Activated naive CD8-positive, alpha-beta T cell treated with anti-CD3 and anti-CD28 coated beads, Interleukin-2, amount 50 U/mL, for 16 hours (primary cell): ENCODE measurements around the gene BLNK.
"Not testable (repeated sequence)": the region's sequence is repeated elsewhere in the genome, so short reads cannot be mapped to it uniquely, and the experiment has no call there.

Source experiments
- DNase-seq: peaks from one replicate; pipeline ENCODE4 v3.0.0-alpha.2; 2020; ENCODE audit warnings: low read depth, low spot score

Gene BLNK

DNA sequence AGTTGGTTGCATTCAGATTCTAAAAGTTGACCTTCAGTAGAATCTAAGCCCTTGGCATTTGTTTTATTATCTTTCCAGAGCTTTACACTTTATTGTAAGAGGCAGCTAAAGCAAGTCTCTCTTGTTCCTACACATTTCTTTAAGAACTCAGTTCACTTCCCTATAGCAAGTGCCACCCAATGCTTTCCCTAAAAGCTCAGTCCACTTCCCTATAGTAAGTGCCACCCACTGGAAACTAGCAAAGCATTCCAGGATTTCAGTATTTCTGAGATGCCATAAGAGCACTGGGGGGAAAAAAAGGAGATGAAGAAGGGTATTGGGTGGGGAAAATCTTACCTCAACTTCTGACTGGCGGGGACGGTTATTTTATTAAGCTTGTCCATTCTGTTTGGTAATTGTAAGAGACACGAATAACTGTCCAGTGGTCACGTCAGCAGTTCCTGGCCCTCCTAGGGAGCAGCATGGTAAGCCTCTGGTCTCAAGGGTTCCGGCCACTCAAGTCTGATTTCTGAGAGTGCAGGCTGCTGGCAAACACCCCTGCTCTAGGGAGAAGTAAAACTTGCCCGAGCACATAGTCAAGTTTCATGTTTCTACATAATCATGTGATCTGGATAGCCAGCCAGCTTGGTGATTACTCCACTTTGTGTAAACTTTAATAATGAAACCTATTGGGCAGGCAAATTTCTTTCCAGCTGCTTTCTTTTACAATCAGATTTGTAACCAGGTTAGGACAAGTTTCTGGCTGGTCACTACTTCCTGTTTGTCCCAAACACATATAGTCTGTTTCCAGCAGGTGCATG lies at the start of gene BLNK:
BLNK (minus strand) TSS at position 554 of the 800 bp plus-strand sequence; CDS start at position 383, 171 bp downstream.
- no peak for DNase-seq

DNA sequence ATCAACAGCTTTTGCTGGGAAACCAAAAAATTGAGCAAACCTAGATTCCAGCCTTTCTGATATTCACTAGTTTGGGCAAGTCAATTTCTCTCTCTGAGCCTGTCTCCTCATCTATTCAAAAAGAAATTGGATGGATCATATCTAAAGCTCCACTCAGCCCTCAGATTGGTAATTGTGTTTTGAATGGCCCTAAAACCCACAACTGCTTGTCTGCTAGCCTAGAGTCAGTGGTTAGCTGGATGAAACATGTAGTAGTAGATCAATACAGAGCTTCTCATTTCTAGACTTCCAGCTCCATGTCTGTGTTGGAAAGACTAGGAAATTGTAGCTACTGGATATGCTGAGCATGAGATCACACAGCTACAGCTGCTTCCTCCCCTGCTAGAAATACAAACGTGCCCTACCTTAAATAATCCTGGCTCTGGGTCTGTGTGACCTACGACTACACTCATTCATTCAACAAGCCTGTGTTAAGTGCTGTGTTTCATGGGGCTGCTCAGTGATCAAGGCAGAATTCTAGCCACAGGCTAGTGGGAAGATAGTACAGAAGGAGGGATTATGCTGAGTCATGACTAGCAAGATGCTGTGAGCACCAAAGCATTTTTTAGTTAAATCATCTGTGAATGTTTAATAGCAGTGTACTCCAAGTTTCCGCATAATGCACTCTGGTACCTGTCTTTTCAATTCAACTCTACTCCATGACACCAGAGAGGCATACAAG lies 48.5 kb upstream of the BLNK start:
- no peak for DNase-seq

GRCh38 chr10:96317067-96317833 lies 45.9 kb upstream of the BLNK start:
- no peak for DNase-seq

DNA sequence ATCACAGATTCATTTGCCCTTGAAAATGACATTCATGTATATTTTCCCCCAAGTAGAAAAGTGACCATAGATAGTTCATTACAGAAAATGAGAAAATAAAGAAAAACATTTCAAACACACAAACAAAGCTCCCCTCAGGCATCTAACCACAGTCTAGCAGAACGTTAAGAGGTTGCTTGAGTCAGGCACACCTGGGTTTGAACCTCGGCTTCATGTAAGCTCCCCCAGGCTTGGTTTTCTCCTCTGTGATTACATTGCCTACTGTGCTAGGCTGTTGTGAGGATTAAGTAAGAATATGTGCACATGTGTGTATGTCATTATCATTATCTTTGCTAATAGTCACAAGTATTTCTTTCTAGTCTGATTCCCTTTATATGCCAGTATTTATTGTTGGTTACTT lies 42.0 kb upstream of the BLNK start:
- DNase-seq, result no peak

DNA sequence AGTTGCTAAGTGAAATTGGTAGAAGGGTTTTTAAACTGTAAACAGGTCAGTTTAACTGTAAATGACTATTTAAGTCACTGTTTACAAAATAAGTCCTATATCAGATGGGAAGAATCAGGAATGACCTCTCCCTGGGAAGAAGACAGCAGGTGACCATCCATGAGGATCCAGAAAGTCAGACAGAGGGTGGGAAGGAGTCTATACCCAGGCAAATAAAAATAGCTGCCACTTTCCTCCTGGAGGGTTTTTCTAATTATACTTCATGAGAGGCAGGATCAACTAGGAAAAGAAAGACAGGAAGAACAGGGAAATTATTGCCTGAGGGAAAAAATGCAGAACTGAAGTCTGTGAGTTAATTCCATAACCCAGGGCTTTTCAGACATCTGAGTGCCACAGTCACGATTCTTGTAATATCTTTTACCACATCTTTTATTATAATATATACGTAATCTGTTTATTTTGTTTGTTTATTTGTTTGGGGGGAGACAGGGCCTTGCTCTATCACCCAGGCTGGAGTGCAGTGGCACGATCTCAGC lies 39.9 kb upstream of the BLNK start:
- no peak for DNase-seq

- DNase-seq, result no peak
These were observed 38.9 kb upstream of the BLNK start for GRCh38 chr10:96310321-96310669.

DNA sequence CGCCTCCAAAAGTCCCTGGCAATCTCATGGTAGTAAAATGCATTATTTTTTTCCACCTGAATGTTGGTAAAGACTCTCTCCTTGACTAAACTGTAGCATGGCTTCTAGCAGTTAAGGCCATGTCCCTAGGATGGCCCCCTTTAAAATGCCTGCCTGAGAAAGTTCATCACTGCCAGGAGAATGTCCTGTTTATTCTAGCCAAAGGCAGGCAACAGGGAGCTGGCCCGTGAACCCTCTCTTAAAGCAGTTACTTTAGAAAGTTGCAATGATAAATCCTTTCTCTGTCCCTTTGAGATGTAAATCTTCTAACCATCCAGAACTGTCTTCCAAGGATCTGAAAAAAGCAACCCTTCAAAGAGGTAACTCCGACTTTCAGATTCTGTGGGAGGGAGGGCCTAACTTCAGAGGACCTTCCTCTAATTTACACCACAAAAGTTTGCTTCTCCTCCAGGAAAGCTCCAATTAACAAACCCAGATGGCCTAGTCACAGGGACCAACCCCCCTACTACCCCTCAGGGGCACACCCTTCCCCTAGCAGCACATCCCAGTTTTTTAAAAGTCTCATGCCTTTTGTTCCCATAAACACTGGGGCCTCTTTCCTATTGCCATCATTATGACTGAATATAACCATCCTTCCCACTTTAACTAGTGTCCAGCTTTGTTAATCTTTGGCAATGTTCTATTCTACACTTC lies 38.4 kb upstream of the BLNK start:
- no peak for DNase-seq

GRCh38 chr10:96308854-96309253 lies 37.5 kb upstream of the BLNK start:
- DNase-seq, result not testable (repeated sequence)

DNA sequence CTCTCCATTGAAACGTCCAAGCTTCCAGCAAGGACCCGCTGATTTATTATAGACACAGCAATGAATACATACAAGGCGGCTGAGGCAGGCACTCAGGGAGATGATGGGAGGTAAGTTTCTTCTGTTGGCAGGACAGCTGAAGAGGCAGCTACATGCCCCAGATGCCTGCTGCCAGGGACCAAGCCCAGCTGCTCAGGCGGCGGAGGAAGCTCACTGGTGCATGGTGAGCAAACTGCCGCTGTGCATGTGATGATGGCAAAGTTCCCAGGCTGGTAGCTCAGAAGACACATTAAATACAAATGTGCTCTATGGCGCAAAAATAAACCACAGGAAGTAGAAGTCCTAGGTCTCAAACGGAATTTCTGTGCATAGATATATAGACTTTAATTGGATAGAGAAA lies 35.1 kb upstream of the BLNK start:
- DNase-seq, result no peak

GRCh38 chr10:96305019-96305418 lies 33.6 kb upstream of the BLNK start:
- DNase-seq, result no peak

DNA sequence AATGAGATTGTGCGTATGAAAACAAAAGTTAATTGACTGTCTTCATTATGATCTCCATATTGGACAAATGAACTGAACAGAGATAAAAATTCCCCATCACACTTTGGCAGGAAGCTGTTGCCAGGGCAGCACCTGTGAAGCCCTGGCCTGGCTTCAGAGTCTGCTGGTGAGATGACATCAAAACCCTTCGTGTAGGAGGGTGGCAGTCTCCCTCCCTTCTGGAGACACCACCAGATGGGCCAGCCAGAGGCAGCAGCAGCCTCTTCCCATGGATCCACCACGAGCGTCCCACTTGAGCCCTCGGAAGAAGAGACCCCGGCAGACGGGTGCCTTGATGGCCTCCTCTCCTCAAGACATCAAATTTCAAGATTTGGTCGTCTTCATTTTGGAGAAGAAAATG lies 32.9 kb upstream of the BLNK start, which contains the start of gene DNTT:
DNTT (plus strand) TSS at position 205 of the 400 bp plus-strand sequence; CDS start at position 269, 64 bp downstream.
- no peak for DNase-seq

DNA sequence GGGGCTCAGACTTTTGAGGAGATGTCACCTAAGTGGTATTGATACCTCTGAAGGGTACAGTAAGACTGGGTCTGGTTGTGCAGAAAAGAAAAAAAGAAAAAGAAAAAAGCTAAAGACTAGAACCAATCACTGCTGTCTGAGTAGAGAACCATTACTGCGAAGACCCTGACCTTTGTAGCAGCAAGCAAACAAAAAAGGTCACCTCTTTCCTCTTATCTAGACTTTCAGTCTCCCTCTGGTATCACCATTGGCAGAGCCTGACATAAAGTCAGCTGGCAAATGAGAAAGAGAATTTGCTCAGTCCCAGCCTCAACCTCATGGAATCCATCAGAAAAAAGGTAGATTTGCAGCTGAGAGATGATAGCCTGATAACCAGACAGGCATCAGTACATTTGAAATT lies 30.2 kb upstream of the BLNK start:
- no peak for DNase-seq

GRCh38 chr10:96299383-96299782 lies 28.0 kb upstream of the BLNK start:
- no peak for DNase-seq

- no peak for DNase-seq
These were observed 27.0 kb upstream of the BLNK start for GRCh38 chr10:96298362-96298761.

DNA sequence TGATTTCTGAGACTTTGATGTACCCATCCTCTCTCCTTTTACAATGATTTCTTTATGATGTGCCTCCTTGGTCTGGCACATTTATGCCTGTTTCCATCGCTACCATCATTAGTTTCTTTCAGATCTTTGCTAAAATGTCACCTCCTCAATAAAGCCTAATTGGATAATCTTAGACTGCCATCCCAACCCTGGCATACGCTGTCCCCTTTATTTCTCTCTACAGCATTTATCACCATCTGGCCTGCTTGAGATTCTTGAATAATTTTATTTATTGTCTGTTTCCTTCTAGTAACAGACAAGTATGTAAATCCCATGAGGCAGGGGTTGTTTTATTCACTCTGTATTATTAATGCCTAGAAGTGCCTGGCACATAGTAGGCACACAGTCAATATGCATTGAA lies 26.1 kb upstream of the BLNK start:
- DNase-seq, result no peak

DNA sequence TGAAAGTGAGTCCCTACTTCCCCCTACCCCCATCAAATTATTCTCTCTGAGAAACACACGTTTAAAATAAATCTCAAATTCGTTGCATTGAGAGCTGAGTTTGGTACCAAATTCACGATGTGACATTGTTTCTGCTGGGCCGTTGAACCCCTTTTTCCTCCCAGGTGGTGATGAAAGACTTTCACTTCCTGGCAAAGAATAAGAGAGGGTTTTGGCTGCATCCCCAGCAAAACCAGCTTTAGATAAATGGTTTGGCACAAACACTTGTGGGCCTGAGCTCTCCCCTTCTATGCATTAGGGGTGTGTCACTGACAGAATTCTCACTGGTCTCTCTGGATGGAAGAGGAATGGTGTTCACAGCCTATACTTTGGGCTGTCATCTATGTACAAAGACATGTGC lies 24.1 kb upstream of the BLNK start:
- no peak for DNase-seq

- DNase-seq, result no peak
These were observed 21.9 kb upstream of the BLNK start for GRCh38 chr10:96292971-96293920.

DNA sequence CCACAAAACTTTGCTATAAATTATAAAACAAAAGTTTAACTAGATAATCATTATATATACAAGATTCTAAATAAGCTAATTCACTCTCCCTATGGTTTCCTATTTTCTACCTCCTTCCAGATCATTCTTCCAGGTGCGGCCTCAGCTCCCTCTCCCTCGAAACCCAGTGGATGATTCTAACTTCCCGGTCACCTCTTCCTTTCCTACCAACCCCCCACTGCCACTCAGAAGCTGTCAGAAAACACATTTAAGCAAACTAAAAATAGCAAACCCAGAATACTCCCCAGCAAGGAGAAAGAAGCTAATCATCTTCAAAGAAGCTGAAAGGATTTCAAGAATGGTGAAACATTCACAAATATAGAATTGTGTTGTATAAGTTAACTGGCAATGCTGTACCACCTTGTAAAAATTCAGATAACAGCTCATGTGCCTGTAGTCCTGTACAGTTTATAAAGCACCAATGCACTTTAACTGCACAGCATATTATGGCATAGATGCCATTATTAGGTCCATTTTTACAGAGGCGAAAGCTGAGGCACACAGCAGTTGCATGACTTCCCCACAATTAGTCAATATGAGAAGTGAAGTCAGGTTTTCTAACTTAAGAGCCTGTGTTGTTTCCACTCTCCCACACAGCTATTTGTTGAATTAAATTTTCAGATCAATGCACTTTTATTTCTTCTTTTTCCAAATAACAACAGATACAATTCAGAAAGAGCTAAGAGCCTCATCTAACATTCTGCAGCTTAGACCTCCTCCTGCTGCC lies 19.2 kb upstream of the BLNK start:
- no peak for DNase-seq

DNA sequence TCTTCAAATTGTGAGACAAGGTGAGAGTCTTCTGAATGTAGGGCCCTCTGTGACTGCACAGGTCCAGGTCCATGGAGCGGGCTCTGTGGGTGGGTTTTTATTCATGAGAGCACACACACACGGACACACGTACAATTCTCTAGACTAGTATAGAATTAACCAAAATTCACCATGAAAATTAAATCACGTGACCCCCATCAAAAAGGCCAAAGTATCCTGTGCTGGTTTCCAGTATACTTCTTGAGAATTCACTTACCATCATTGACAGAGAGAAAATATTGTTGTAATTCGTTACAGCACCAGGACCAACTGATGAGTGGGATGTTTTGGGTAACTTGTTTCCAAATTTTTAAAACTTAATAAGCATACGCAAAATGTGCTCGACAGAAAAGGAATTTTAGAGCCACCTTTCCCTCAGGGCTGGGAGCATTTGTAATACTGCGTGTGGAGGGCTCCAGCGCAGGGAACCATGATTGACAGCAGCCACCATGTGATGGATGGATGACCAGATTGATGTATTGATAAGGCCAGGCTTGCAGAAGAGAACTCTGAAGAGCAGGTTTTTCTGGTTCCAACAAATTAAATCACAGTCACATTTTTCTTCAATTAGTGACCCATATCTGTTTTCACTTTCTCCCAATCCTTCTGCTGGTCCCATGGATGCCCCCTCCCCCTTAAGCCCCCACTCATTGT lies 18.0 kb upstream of the BLNK start:
- DNase-seq, result no peak
